GM12878 (cell line): ENCODE data around the gene TRMT1. TPM values are rescaled to one million over a fixed set of nuclear protein-coding genes. Genes with fewer than 3 reads are reported as not detected.

Experiments
- ATAC-seq: fragments of 200-7000 bp; cut with Tn5 transposase; 3 replicates; pipeline ENCODE4 v1.9.1; 2020; ENCODE audit warnings: mild to moderate bottlenecking, moderate library complexity
- BruUV-seq: library from RNA; stranded (reverse); fragments of 400-500 nt; replicated peaks from 2 replicates; lab custom pipeline; 2021; lab: Mats Ljungman, UMichigan
- CTCF ChIA-PET: fragments of 300-600 bp; sonication (Branson Sonifier 250); formaldehyde crosslinking; extraction: SDS; loops from one replicate; lab custom pipeline; 2021; ENCODE audit warnings: inconsistent platforms; lab: Yijun Ruan, JAX
- POLR2A ChIA-PET: fragments of 350-600 bp; formaldehyde crosslinking; extraction: SDS; loops from one replicate; lab custom pipeline; 2021; ENCODE audit warnings: inconsistent platforms; lab: Charles Lee
- RAD21 ChIA-PET: fragments of 300-600 bp; sonication (Branson Sonifier 250); formaldehyde crosslinking; loops from one replicate; lab custom pipeline; 2023; ENCODE audit warnings: antibody characterized with exemption; ENCODE audit not compliant: unreplicated experiment; lab: Charles Lee
- SMC1A ChIA-PET: fragments of 300-600 bp; sonication (Branson Sonifier 250); formaldehyde crosslinking; loops from one replicate; lab custom pipeline; 2023; ENCODE audit not compliant: unreplicated experiment, uncharacterized antibody; lab: Charles Lee
- DNase-seq: peaks from one replicate; pipeline ENCODE4 v3.0.0-alpha.2; 2011; ENCODE audit warnings: low read depth, low spot score
- FAIRE-seq: peaks from 3 replicates; lab custom pipeline; 2011; peaks lifted over from hg19 to GRCh38; lab: Jason Lieb, UNC
- H2AFZ ChIP-seq: 2 replicates; pipeline ENCODE4 v1.6.0; 2011; ENCODE audit warnings: low read depth, low read length, control low read depth; ENCODE audit not compliant: control insufficient read depth
- H3K27ac ChIP-seq: 2 replicates; pipeline ENCODE4 v1.5.1; 2011; ENCODE audit warnings: control low read depth; ENCODE audit not compliant: control insufficient read depth, insufficient read depth
- H3K27me3 ChIP-seq, 2 experiments: replicated peaks in 1 of 2; 2 replicates each; pipeline versions ENCODE4 v1.6.0 to v1.6.1; 2011; ENCODE audit warnings: low read length in 1 of 2; ENCODE audit not compliant: control insufficient read depth in 2 of 2, insufficient read depth in 2 of 2
- H3K36me3 ChIP-seq, 2 experiments: 2 replicates each; pipeline ENCODE4 v1.5.1; 2011; ENCODE audit warnings: low read length in 1 of 2; ENCODE audit not compliant: control insufficient read depth in 2 of 2, insufficient read depth in 2 of 2
- H3K4me1 ChIP-seq: 2 replicates; pipeline ENCODE4 v1.6.1; 2011; ENCODE audit warnings: mild to moderate bottlenecking, low read length, moderate library complexity, mixed read lengths; ENCODE audit not compliant: control insufficient read depth, insufficient read depth
- H3K4me2 ChIP-seq: 2 replicates; pipeline ENCODE4 v1.6.0; 2011; ENCODE audit warnings: control low read depth; ENCODE audit not compliant: control insufficient read depth, insufficient read depth
- H3K4me3 ChIP-seq: fragments of 200-600 bp; sonication (generic); 2 replicates; pipeline ENCODE4 v1.5.1; 2016
- H3K79me2 ChIP-seq: 2 replicates; pipeline ENCODE4 v1.6.0; 2011; ENCODE audit warnings: low read length; ENCODE audit not compliant: control insufficient read depth, insufficient read depth
- H3K9ac ChIP-seq: 2 replicates; pipeline ENCODE4 v1.8.0; 2011; ENCODE audit warnings: low read length, control low read depth, mixed read lengths; ENCODE audit not compliant: control insufficient read depth, insufficient read depth
- H3K9me3 ChIP-seq: replicated peaks from 3 replicates; pipeline ENCODE4 v1.5.1; 2011; ENCODE audit warnings: mild to moderate bottlenecking, low read length; ENCODE audit not compliant: control insufficient read depth, insufficient read depth
- H4K20me1 ChIP-seq: 2 replicates; pipeline ENCODE4 v1.6.0; 2011; ENCODE audit not compliant: control insufficient read depth, insufficient read depth
- BHLHE40 ChIP-seq, 2 experiments: fragments of 450-650 bp in 1 of 2; IDR thresholded peaks; 2 replicates each; pipeline ENCODE4 v1.6.1; 2011 to 2017; ENCODE audit warnings: low read depth in 2 of 2, borderline replicate concordance in 1 of 2, improper control_type of control experiment in 1 of 2, low read length in 1 of 2, mild to moderate bottlenecking in 1 of 2
- ETV6 ChIP-seq, 2 experiments: fragments of 450-650 bp in 1 of 2; IDR thresholded peaks in 1 of 2; conservative IDR thresholded peaks in 1 of 2; 2 replicates each; pipeline ENCODE4 v1.6.1; 2014; ENCODE audit warnings: antibody characterized with exemption in 1 of 2, borderline replicate concordance in 1 of 2, low read depth in 1 of 2, mild to moderate bottlenecking in 1 of 2, moderate library complexity in 1 of 2
- IKZF2 ChIP-seq, 2 experiments: fragments of 450-650 bp; IDR thresholded peaks; 2 replicates each; pipeline ENCODE4 v1.6.1; 2017; ENCODE audit warnings: mild to moderate bottlenecking in 2 of 2, moderate library complexity in 2 of 2
- KAT2A ChIP-seq: conservative IDR thresholded peaks from 2 replicates; pipeline ENCODE4 v1.6.1; 2011; ENCODE audit warnings: low read depth, low read length; ENCODE audit not compliant: control insufficient read depth
- NFIC ChIP-seq: IDR thresholded peaks from 2 replicates; pipeline ENCODE4 v1.6.1; 2012; ENCODE audit warnings: low read depth, mild to moderate bottlenecking, inconsistent platforms, low read length, moderate library complexity
- RAD21 ChIP-seq: IDR thresholded peaks from 2 replicates; pipeline ENCODE4 v1.6.1; 2011; ENCODE audit warnings: mild to moderate bottlenecking, low read depth, low read length, moderate library complexity; ENCODE audit not compliant: insufficient read depth
- SUZ12 ChIP-seq: fragments of 200-600 bp; sonication (generic); IDR thresholded peaks from one replicate; pipeline ENCODE4 v1.6.1; 2018; ENCODE audit warnings: antibody characterized with exemption, mild to moderate bottlenecking; ENCODE audit not compliant: unreplicated experiment
- WGBS: methylation state at CpG from one replicate; pipeline ENCODE4 v1.1.6; 2016; ENCODE audit warnings: low lambda C conversion rate; ENCODE audit not compliant: insufficient replicate concordance, insufficient coverage; ENCODE audit errors: missing lambda C conversion rate; 5-methylcytosine and 5-hydroxymethylcytosine counted together
- in situ Hi-C: fragments of 300-500 bp; cut with MboI; formaldehyde crosslinking; loops from 9 replicates; pipeline ENCODE4 v1.14.3; 2018; ENCODE audit warnings: mixed read lengths
- intact Hi-C: fragments of 100-400 bp; cut with micrococcal nuclease; formaldehyde crosslinking; loops from one replicate; pipeline ENCODE4 v1.14.2; 2022; ENCODE audit not compliant: unreplicated experiment
- polyA plus RNA-seq, 11 experiments: library from polyadenylated mRNA; depleted of rRNA in 4 of 11; unstranded in 6 of 11; stranded (reverse) in 5 of 11; fragments of >200 nt; fragmentation: Nextera tagmentation in 4 of 11; fragmentation: Illumina TruSeq in 1 of 11; extraction: Ambion mirVana in 4 of 11; extraction: Trizol in 1 of 11; gene quantifications; 1 replicate in 1 of 11; 2 replicates in 10 of 11; pipeline versions ENCODE4 v1.2.1 to v1.2.3, GENCODE V29; 2011 to 2016; ENCODE audit warnings: inconsistent platforms in 2 of 11, missing spikeins in 2 of 11, low read depth in 1 of 11
- total RNA-seq, 4 experiments: library from RNA; depleted of rRNA in 3 of 4; stranded (reverse); fragments of >200 nt in 3 of 4; fragmentation: Illumina TruSeq in 1 of 4; extraction: Trizol in 1 of 4; gene quantifications; 2 replicates each; pipeline versions ENCODE4 v1.2.1 to v1.2.3, GENCODE V29; 2013 to 2021

Gene TRMT1
- total and polyA plus RNA-seq, 10 of the 15 experiments (the other 5 are each of a cell fraction or from before 2014, with no cell fraction given): 3.4 to 68.8 (median 34.8) TPM

DNA sequence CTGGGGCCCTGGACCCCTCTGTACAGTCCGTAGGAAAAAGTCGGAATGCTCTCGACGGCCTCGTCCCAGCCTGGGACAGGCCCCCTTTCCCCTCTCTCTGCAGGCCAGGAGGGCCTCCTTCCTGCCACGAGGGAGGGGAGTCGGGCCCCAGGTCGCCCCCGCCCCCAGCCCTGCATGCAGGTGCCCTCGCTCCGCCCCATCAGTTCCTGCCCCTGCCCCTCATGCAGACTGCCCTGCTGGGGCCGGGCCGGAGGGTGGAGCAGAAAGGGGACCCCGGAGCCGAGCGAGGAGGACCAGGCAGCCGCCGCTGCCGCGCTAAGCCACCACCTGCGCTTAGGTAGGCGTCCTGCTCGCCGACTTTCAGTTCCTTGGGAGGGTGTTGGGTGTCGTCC lies 21.2 kb downstream of the TRMT1 start:
- POLR2A ChIA-PET: interaction anchor here (0.5 kb wide), 1 partner anchor 63 kb away, joined by 3 read pairs; no protein-coding TSS in a partner anchor
- no peak overlapping the region for H3K27ac ChIP-seq

DNA sequence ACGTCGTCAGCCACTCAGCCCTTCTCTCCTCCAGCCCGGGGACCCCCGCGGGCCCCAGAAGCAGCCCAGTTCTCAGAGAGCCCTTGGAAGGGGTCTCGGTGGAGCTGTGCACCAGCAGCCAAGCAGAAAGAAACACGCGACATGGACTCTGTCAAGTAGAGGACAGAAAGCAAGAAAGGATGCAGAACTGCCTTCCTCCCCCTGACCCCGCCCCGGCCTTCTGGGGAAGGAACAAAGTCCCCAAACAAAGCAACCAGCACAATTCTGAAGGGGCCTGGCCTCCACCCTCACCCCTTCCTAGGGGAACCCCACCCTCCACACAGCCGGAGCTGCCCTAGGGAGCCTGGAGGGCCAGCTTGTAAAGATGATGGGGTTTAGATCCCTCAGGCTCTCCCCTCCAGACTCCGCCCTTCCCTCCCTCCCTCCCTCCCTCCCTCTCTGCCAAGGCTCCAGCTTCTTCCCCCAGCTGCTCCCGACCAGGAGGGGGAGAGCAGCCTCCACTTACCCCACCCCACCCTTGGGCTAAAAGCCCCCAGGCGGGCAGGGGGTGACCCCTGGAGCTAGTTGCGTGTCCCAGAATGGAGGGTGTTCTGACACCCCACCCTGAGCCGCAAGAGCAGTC lies 21.7 kb downstream of the TRMT1 start:
- H3K9me3 ChIP-seq: no peaks in the 10 kb centered on the region; the same call in 2 of the 3 replicates
- H3K27me3 ChIP-seq: peaks cover 2 to 7% of the 10 kb centered on the region in 2 experiments
- no peaks in the 10 kb centered on the region for H3K79me2 ChIP-seq
- CTCF ChIA-PET: interaction anchor here (0.9 to 8.0 kb wide), 16 partner anchors 9 to 329 kb away, joined by 3 to 145 read pairs (median 4); no protein-coding TSS in a partner anchor
- no peaks in the 10 kb centered on the region for H4K20me1 ChIP-seq
- 4% methylated on average over 14 of the region's 16 CpGs for WGBS
- no peak overlapping the region for H2AFZ ChIP-seq
- intact Hi-C loops (loop anchor here (10.0 kb wide), 1 partner anchor 60 kb away; no protein-coding TSS in a partner anchor), in situ Hi-C loops (loop anchor here (5.0 to 10.0 kb wide), 2 partner anchors 118 to 210 kb away; partner anchors contain the start of genes DNASE2 and KLF1)
- H3K4me2 ChIP-seq: 0 out of 2 replicates have a peak overlapping the region, but pooled peaks have one; percentile 10
- peak; percentile 35 for ATAC-seq
- no peak overlapping the region for H3K4me3 ChIP-seq
- FAIRE-seq: no peak
- no peak for DNase-seq
- TF ChIP-seq KAT2A: no peak
- TF ChIP-seq NFIC: no peak
- no peak for TF ChIP-seq SUZ12
- no peak for TF ChIP-seq RAD21
- no peak for TF ChIP-seq ETV6 (conservative IDR thresholded peaks at IDR 0.05 in 1 of 2, IDR thresholded peaks at IDR 0.05 in 1 of 2; ENCODE audit: borderline replicate concordance in 1 of 2, low read depth in 1 of 2)
- peak in 1 of 2 experiments; percentile 38; a peak in 1 of 4 replicates for TF ChIP-seq BHLHE40 (IDR thresholded peaks at IDR 0.05; ENCODE audit: borderline replicate concordance in 1 of 2, low read depth in 2 of 2, low read length in 1 of 2)
- peaks cover 30% of the 10 kb centered on the region for H3K4me1 ChIP-seq
- no peak overlapping the region for H3K27ac ChIP-seq
- BruUV-seq: no TSS peak
- SMC1A ChIA-PET: interaction anchor here (1.8 to 4.3 kb wide), 3 partner anchors 34 to 130 kb away, joined by 9 to 48 read pairs (median 20); no protein-coding TSS in a partner anchor
- RAD21 ChIA-PET: interaction anchor here (1.0 to 5.3 kb wide), 9 partner anchors 10 to 129 kb away, joined by 3 to 81 read pairs (median 6); partner anchors contain the start of genes IER2 and STX10
- no peak overlapping the region for H3K9ac ChIP-seq
- POLR2A ChIA-PET: interaction anchor here (0.5 to 1.1 kb wide), 2 partner anchors 33 to 63 kb away, joined by 3 to 4 read pairs; no protein-coding TSS in a partner anchor
- H3K36me3 ChIP-seq: no peaks in the 10 kb centered on the region

More for the DNA sequence above, 21.2 kb downstream of the TRMT1 start:
- TF ChIP-seq IKZF2 (IDR thresholded peaks at IDR 0.05) (no peak), SUZ12 (peak; percentile 68)
- H3K4me2 ChIP-seq: peak overlapping the region; percentile 10; the same call in 1 of the 2 replicates
- H3K79me2 ChIP-seq: no peaks in the 10 kb centered on the region
- H2AFZ ChIP-seq: no peak overlapping the region
- SMC1A ChIA-PET: interaction anchor here (1.8 to 4.3 kb wide), 2 partner anchors 34 to 117 kb away, joined by 9 to 48 read pairs; no protein-coding TSS in a partner anchor
- H3K4me1 ChIP-seq: peaks cover 35% of the 10 kb centered on the region
- intact Hi-C loops (loop anchor here (10.0 kb wide), 1 partner anchor 61 kb away; no protein-coding TSS in a partner anchor), in situ Hi-C loops (loop anchor here (10.0 kb wide), 1 partner anchor 211 kb away; the partner anchor contains the start of genes DNASE2 and KLF1)
- H3K36me3 ChIP-seq: no peaks in the 10 kb centered on the region
- CTCF ChIA-PET: interaction anchor here (2.5 to 8.0 kb wide), 5 partner anchors 9 to 131 kb away, joined by 13 to 145 read pairs (median 39); no protein-coding TSS in a partner anchor
- RAD21 ChIA-PET: interaction anchor here (1.1 to 5.3 kb wide), 5 partner anchors 9 to 130 kb away, joined by 3 to 81 read pairs (median 18); no protein-coding TSS in a partner anchor
- H3K27me3 ChIP-seq: peaks cover 2 to 7% of the 10 kb centered on the region in 2 experiments
- no peak for DNase-seq
- 1% methylated on average over 19 of the region's 25 CpGs for WGBS
- no peak overlapping the region for H3K9ac ChIP-seq
- BruUV-seq: no TSS peak
- FAIRE-seq: no peak
- no peaks in the 10 kb centered on the region for H4K20me1 ChIP-seq
- no peak for ATAC-seq
- H3K4me3 ChIP-seq: no peak overlapping the region
- no peaks in the 10 kb centered on the region; the same call in 2 of the 3 replicates for H3K9me3 ChIP-seq
